ENCODE measurements around the gene ICAM5.

- TF ChIP-seq CTCF (IDR thresholded peaks at IDR 0.05) (no peak), POLR2A (IDR thresholded peaks at IDR 0.05) (no peak)
These were observed 29.3 kb downstream of the ICAM5 start for GRCh38 chr19:10318807-10319682.
